Activated CD8-positive, alpha-beta memory T cell treated with anti-CD3 and anti-CD28 coated beads, Interleukin-2, amount 50 U/mL, for 4 hours (primary cell): Measurements from ENCODE around the gene WDR3.
"Not testable (repeated sequence)": the region's sequence is repeated elsewhere in the genome, so short reads cannot be mapped to it uniquely, and the experiment has no call there.

Source experiments
- DNase-seq: peaks from one replicate; pipeline ENCODE4 v3.0.0-alpha.2; 2020

Gene WDR3

GRCh38 chr1:117929343-117930172 is at the start of gene WDR3, which contains the start of gene GDAP2:
Gene WDR3, plus strand, starts transcription at chr1:117929739. Its CDS starts 3,581 bp downstream, at chr1:117933320.
Gene GDAP2, minus strand, starts transcription at chr1:117929621. Its CDS starts 9,264 bp downstream, at chr1:117920357.
- peak; percentile 94 for DNase-seq

GRCh38 chr1:117883616-117884015 is 45.9 kb upstream of the WDR3 start:
- DNase-seq: no peak

GRCh38 chr1:117886101-117886795 is 43.3 kb upstream of the WDR3 start:
- DNase-seq: no peak

GRCh38 chr1:117890452-117890851 is 39.1 kb upstream of the WDR3 start:
- DNase-seq: no peak

- DNase-seq: no peak
Measured at GRCh38 chr1:117892512-117892911, 37.0 kb upstream of the WDR3 start.

- no peak for DNase-seq
Measured at GRCh38 chr1:117894078-117894477, 35.5 kb upstream of the WDR3 start.

GRCh38 chr1:117895482-117896114 is 33.9 kb upstream of the WDR3 start:
- DNase-seq: peak; percentile 46

- DNase-seq: no peak
Measured at GRCh38 chr1:117897551-117897950, 32.0 kb upstream of the WDR3 start.

GRCh38 chr1:117899801-117900200 is 29.7 kb upstream of the WDR3 start:
- DNase-seq: no peak

GRCh38 chr1:117902944-117903343 is 26.6 kb upstream of the WDR3 start:
- DNase-seq: no peak

GRCh38 chr1:117904485-117904884 is 25.1 kb upstream of the WDR3 start:
- no peak for DNase-seq

GRCh38 chr1:117905019-117905418 is 24.5 kb upstream of the WDR3 start:
- no peak for DNase-seq

- no peak for DNase-seq
Measured at GRCh38 chr1:117911051-117911450, 18.5 kb upstream of the WDR3 start.

- no peak for DNase-seq
Measured at GRCh38 chr1:117919376-117919775, 10.2 kb upstream of the WDR3 start.

- no peak for DNase-seq
Measured at GRCh38 chr1:117921991-117922390, 7.5 kb upstream of the WDR3 start.

GRCh38 chr1:117922717-117923116 is 6.8 kb upstream of the WDR3 start:
- DNase-seq: not testable (repeated sequence)

GRCh38 chr1:117925981-117926380 is 3.6 kb upstream of the WDR3 start:
- DNase-seq: no peak

- DNase-seq: peak; percentile 36
Measured at GRCh38 chr1:117928881-117929342, 627 bp upstream of the WDR3 start.

- DNase-seq: no peak
Measured at GRCh38 chr1:117930173-117930447, 571 bp downstream of the WDR3 start.

- DNase-seq: no peak
Measured at GRCh38 chr1:117930484-117930883, 945 bp downstream of the WDR3 start.

- no peak for DNase-seq
Measured at GRCh38 chr1:117932576-117932975, 3.0 kb downstream of the WDR3 start.

- DNase-seq: no peak
Measured at GRCh38 chr1:117933769-117934168, 4.2 kb downstream of the WDR3 start.

GRCh38 chr1:117942293-117942692 is 12.8 kb downstream of the WDR3 start:
- no peak for DNase-seq

- DNase-seq: no peak
Measured at GRCh38 chr1:117952386-117952785, 22.8 kb downstream of the WDR3 start.
